Activated CD4-positive, alpha-beta T cell treated with anti-CD3 and anti-CD28 coated beads for 4 hours (primary cell): ENCODE data around the gene DLEU7.
A peak's percentile ranks its signal among the peaks of the same experiment; 100 is the strongest.

ENCODE experiments used
- DNase-seq, 2 donors: peaks; one replicate each; pipeline ENCODE4 v3.0.0-alpha.2; 2020

Gene DLEU7

GRCh38 chr13:50842251-50842989, 1.1 kb downstream of the DLEU7 start:
- DNase-seq, result no peak

- no peak for DNase-seq
These were observed 1.7 kb downstream of the DLEU7 start for GRCh38 chr13:50841786-50842185.

GRCh38 chr13:50840284-50840683, 3.2 kb downstream of the DLEU7 start:
- DNase-seq, result no peak

- no peak for DNase-seq
These were observed 3.7 kb downstream of the DLEU7 start for GRCh38 chr13:50839828-50840227.

- DNase-seq, result no peak
These were observed 4.8 kb downstream of the DLEU7 start for GRCh38 chr13:50838701-50839100.

GRCh38 chr13:50838031-50838430, 5.5 kb downstream of the DLEU7 start:
- no peak for DNase-seq

- DNase-seq, result no peak
These were observed 12.0 kb downstream of the DLEU7 start for GRCh38 chr13:50831512-50831911.

- DNase-seq, result no peak
These were observed 13.6 kb downstream of the DLEU7 start for GRCh38 chr13:50829896-50830295.

- DNase-seq, result no peak
These were observed 14.3 kb downstream of the DLEU7 start for GRCh38 chr13:50829226-50829625.

GRCh38 chr13:50826035-50826434, 17.5 kb downstream of the DLEU7 start:
- DNase-seq, result no peak

- DNase-seq, result no peak
These were observed 31.2 kb downstream of the DLEU7 start for GRCh38 chr13:50812242-50812641.

GRCh38 chr13:50810998-50811397, 32.5 kb downstream of the DLEU7 start:
- no peak for DNase-seq

GRCh38 chr13:50810468-50810867, 33.0 kb downstream of the DLEU7 start:
- no peak for DNase-seq

GRCh38 chr13:50809133-50810090, 34.1 kb downstream of the DLEU7 start:
- no peak for DNase-seq

- DNase-seq, result no peak
These were observed 37.7 kb downstream of the DLEU7 start for GRCh38 chr13:50805805-50806204.

GRCh38 chr13:50801087-50801931, 42.2 kb downstream of the DLEU7 start:
- DNase-seq, result peak; percentile 56 to 61

- DNase-seq, result no peak
These were observed 43.3 kb downstream of the DLEU7 start for GRCh38 chr13:50800091-50800739.

GRCh38 chr13:50798923-50799322, 44.6 kb downstream of the DLEU7 start:
- DNase-seq, result no peak

GRCh38 chr13:50797091-50797490, 46.4 kb downstream of the DLEU7 start:
- DNase-seq, result no peak

- DNase-seq, result no peak
These were observed 47.0 kb downstream of the DLEU7 start for GRCh38 chr13:50796463-50796862.

GRCh38 chr13:50794226-50794625, 49.3 kb downstream of the DLEU7 start:
- DNase-seq, result no peak

GRCh38 chr13:50793026-50793425, 50.5 kb downstream of the DLEU7 start:
- DNase-seq, result no peak
